ENCODE measurements around the gene ZNF274.
"Not testable (repeated sequence)": the region's sequence is repeated elsewhere in the genome, so short reads cannot be mapped to it uniquely, and the experiment has no call there.

Gene ZNF274

DNA sequence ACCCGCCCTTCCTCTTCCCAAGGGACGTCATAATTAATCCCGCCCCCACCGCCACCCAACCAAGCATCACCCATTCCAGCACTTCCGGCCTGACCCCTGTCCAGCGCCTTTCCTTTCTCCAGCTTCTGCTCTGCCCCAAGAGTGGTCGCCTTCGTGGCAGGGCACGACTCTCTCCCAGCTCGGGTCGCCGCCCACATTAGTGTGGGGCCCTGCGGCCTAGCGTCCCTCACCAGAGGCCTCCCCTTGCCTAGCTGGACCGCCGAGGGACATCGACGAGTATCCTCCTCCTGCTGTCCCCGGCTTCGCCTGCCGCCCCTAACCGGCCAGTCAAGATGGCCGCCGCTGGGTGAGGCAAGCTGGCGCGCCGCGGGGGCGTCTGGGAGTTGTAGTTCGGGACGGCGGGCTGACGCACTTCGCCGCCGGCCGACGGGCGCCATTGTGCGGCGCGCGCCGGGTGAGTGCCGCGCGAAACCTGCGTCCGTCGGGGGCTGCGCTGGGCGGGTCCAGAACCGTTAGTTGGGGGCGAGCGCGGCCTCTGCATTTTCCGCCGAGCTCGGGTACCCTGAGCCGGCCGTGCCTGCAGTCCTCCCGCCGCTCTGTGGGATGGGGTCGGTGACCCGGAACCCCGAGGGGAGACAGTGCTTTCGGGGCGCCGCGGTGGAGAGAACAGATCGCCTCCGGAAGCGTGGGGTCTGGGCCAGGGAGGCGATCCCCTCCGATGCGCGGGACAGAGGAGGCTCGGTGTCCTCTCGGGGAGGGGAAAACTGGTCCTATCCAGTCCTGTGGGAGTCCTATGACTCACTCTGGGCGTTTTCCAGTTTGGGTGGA, at the start of gene ZNF274:
TSS of gene ZNF274 (plus strand) at position 73 of the 828 bp plus-strand sequence. CDS start 905 bp downstream, outside the sequence.
- DNase-seq = peak; percentile 74

- no peak for DNase-seq
These were observed 48.6 kb upstream of the ZNF274 start for GRCh38 chr19:58134244-58134643.

DNA sequence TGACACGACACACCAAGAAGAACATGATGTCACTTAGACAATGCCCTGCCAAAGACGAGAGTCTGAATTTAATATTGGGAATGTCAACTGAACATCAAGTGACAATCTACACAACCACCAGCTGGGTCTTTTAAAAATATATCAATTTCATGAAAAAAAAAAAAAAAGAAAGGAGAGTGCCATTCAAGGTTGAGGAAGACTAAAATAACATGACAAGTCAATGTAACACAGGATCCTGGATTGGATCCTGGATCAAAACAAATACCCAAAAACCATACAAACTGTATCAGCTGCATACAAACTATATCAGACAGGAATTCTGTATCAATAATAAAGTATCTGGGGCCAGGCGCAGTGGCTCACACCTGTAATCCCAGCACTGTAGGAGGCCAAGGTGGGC, 37.0 kb upstream of the ZNF274 start:
- no peak for DNase-seq

GRCh38 chr19:58147475-58147874, 35.4 kb upstream of the ZNF274 start:
- DNase-seq = not testable (repeated sequence)

GRCh38 chr19:58150328-58150921, 32.4 kb upstream of the ZNF274 start, which contains the start of gene ZNF329:
ZNF329 (minus strand) TSS chr19:58150789; CDS start chr19:58129503, 21,286 bp downstream.
- peak; percentile 59 for DNase-seq

- no peak for DNase-seq
These were observed 29.5 kb upstream of the ZNF274 start for GRCh38 chr19:58153386-58153785.

DNA sequence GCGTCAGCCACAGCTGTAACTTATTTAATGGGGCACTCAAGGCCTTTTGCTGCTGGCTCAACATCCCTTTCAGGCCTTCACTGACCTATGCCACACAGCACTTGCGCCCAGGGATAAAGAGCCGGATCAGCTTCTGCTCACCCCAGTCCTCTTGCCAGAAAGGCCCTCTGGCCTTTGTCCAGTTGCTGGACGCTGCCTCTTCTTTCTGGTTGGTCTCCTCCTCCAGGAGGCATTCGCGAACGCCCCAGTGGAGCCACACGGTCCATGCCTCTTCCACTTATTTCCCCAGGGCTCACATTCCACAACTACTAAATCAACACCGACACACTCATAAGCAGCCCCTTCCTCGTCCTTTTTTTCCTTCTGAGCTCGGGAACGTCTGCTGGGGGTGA, 28.6 kb upstream of the ZNF274 start:
- no peak for DNase-seq

DNA sequence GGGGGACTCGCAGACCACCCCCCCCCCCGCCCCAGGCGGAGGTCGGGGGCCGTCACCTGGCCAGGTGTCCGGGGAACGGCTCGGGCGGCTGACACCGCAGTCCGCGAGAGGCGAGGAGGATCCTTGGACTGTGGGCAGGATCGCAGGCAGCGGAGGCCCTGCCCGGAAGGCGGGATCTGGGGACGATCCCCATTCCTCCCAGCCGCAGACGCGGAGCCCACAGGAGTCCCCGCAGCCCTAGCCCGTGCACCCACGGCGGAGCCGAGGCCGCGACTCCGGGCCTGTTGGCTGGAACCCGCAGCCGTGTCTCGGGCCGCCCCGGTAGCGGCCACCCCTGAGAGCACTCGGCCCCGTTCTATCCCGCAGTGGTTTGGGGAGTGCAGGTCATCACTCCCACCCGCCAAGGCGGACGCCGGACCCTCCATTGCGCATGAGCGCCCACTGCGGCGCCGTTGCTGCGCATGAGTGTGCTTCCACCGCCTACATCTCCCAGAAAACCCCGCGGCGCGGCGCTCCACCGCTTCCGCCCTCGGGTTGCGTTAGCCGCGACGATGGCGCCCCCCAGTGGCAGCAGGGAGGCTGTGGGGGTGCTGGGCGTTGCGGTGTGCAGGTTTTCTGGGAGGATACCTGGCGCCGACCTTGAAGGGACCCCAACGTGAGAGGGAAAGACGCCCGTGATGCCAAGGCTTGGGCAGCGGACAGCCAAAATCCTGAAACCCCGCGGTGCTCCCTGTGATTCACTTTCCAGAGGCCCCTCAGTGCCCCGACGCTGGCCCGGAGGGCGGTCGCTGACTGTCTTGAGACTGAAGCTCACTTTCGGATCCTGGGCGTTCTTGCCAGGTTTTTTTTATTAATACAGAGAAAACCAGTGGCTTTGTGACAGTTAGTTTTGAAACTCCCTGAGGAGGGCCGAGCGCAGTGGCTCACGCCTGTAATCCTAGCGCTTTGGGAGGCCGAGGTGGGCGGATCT, 27.9 kb upstream of the ZNF274 start:
- DNase-seq = peak; percentile 82

- no peak for DNase-seq
These were observed 25.7 kb upstream of the ZNF274 start for GRCh38 chr19:58157045-58157728.

DNA sequence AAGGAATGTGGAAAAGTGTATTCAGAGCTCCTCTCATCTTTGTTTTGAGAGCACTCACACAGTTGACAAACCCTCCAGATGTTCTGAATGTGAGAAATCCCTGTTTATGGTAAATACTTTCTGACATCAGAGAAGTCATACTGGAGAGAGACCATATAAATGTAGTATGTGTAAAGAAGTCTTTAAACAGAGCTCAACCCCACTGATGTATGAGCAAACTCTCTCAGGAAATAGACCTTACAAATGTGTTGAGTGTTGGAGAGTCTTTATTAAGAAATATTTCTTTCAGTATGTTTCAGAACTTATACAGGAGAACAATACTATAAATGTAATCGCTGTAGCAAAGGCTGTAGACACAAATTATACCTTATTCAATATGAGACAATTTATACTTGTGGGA, 16.6 kb upstream of the ZNF274 start:
- DNase-seq = no peak

GRCh38 chr19:58166708-58167280, 16.1 kb upstream of the ZNF274 start:
- no peak for DNase-seq

DNA sequence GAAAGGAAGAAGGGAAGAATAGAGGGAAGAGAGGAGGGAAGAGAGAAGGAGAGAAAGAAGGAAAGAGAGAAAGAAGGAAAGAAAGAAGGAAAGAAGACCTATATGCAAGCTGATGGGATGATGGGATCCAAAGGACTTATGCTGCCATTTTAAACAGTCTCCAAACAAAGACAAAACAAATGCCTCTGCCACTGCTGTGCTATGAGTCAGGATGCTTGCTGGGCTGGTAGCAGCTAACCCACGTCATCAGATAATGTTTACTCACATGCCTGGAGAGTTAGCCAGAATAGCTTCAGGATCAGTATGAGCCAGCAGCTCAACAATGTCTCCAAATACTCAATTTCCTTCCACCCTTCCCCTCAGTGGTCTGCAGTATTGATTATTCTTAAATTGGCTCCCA, 12.0 kb upstream of the ZNF274 start:
- DNase-seq = no peak

DNA sequence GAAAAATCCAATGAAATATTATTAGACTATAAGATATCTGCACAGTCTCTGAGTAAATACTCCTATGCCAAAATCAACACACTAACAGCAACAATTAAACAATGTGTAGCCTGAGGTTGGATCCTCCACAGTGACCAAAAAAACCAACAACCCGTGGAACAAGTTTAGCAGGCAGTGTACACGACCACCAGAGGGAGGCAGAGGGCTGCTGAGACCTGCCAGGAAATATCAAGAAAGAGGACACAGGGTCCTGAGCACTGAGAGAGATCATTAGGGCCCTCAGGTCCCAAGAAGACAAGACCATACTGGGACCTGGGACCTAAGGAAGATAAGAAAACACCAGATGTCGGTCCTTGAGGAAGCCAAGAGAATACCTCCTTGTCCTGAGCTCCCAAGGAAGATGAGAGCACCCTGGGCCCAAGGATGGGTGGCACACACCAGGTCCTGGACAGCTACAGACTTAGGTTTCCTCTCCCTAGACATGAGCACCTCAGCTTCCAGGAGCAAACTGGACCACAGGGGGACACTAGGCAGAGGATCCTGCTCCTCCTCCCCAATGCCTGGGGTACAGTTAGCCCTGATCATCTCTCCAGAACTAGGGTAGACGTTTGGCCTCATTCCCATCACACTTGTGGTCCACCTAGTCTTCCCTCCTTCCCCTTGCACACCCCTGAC, 822 bp upstream of the ZNF274 start:
- no peak for DNase-seq

- DNase-seq = no peak
These were observed 278 bp upstream of the ZNF274 start for GRCh38 chr19:58182577-58182988.

DNA sequence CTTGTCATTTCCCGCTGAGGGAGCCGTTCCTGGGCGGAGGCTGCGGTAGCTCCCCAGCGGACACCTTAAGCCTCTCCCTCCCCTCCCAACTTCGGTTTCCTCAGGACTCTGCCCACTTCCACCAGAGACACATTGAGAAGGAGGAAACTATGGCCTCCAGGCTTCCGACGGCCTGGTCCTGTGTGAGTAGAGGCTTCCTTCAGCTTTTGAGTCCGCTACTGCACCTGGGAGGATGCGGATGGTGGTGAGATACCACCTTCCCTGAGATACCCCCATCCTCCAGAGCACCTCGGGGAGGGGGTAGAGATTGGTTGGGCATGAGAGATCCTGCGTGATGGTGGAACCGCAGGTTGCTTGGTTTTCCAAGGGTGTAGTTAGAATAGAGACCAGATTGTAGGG, 955 bp downstream of the ZNF274 start:
- no peak for DNase-seq

GRCh38 chr19:58196901-58197616, 14.2 kb downstream of the ZNF274 start:
- DNase-seq = no peak

GRCh38 chr19:58203814-58204475, 21.1 kb downstream of the ZNF274 start:
- no peak for DNase-seq

- DNase-seq = no peak
These were observed 21.7 kb downstream of the ZNF274 start for GRCh38 chr19:58204566-58204965.

- no peak for DNase-seq
These were observed 26.7 kb downstream of the ZNF274 start for GRCh38 chr19:58209577-58209976.

GRCh38 chr19:58212336-58213074, 29.6 kb downstream of the ZNF274 start:
- no peak for DNase-seq
